K562 (cell line): Measurements from ENCODE around the gene DSPP. TPM values are rescaled to one million over a fixed set of nuclear protein-coding genes. Genes with fewer than 3 reads are reported as not detected.

ENCODE experiments used
- ATAC-seq: fragments of 200-7000 bp; cut with Tn5 transposase; 3 replicates; pipeline ENCODE4 v1.9.1; 2020; ENCODE audit warnings: moderate library complexity
- BruUV-seq: library from RNA; stranded (reverse); fragments of 400-500 nt; replicated peaks from 2 replicates; lab custom pipeline; 2021; lab: Mats Ljungman, UMichigan
- CTCF ChIA-PET: fragments of 300-600 bp; formaldehyde crosslinking; extraction: SDS; loops from one replicate; lab custom pipeline; 2021; ENCODE audit warnings: low intra/inter-chr PET ratio; lab: Yijun Ruan, JAX
- POLR2A ChIA-PET: fragments of 300-600, 350-650 bp; sonication (Branson Sonifier 250); formaldehyde crosslinking; extraction: SDS; loops from one replicate; lab custom pipeline; 2021; ENCODE audit warnings: antibody characterized with exemption, inconsistent platforms; lab: Yijun Ruan, JAX
- DNase-seq, 4 experiments: peaks; one replicate each; pipeline versions ENCODE4 v3.0.0 to v3.0.0-alpha.2; 2011 to 2018; ENCODE audit warnings: low spot score in 3 of 4, mixed read lengths in 3 of 4; ENCODE audit errors: extremely low read depth in 1 of 4
- FAIRE-seq: peaks from 2 replicates; lab custom pipeline; 2011; peaks lifted over from hg19 to GRCh38; lab: Jason Lieb, UNC
- H2AFZ ChIP-seq: 2 replicates; pipeline ENCODE4 v1.6.0; 2011; ENCODE audit warnings: low read depth, low read length, control low read depth, inconsistent platforms
- H3K27ac ChIP-seq: fragments of 200-600 bp; 3 replicates; pipeline ENCODE4 v1.8.0; 2011; ENCODE audit warnings: low read depth, mild to moderate bottlenecking, control low read depth, inconsistent platforms, low read length, moderate library complexity, mixed read lengths; ENCODE audit errors: extremely low read depth
- H3K27me3 ChIP-seq, 2 experiments: fragments of 300-600 bp in 1 of 2; 2 replicates in 1 of 2; 3 replicates in 1 of 2; pipeline versions ENCODE4 v1.6.0 to v1.8.0; 2011; ENCODE audit warnings: inconsistent platforms in 2 of 2, low read length in 2 of 2, mild to moderate bottlenecking in 1 of 2, mixed read lengths in 1 of 2, moderate library complexity in 1 of 2; ENCODE audit not compliant: control insufficient read depth in 2 of 2, insufficient read depth in 2 of 2
- H3K36me3 ChIP-seq: fragments of 300-600 bp; 3 replicates; pipeline ENCODE4 v1.8.0; 2011; ENCODE audit warnings: mild to moderate bottlenecking, low read length, inconsistent platforms; ENCODE audit not compliant: control insufficient read depth, insufficient read depth
- H3K4me1 ChIP-seq, 2 experiments: fragments of 200-600 bp in 1 of 2; replicated peaks in 1 of 2; 2 replicates in 1 of 2; 3 replicates in 1 of 2; pipeline versions ENCODE4 v1.5.1 to v1.8.0; 2011; ENCODE audit warnings: inconsistent platforms in 2 of 2, low read length in 2 of 2, mild to moderate bottlenecking in 1 of 2, mixed read lengths in 1 of 2, moderate library complexity in 1 of 2; ENCODE audit not compliant: control insufficient read depth in 2 of 2, insufficient read depth in 2 of 2
- H3K4me2 ChIP-seq: 2 replicates; pipeline ENCODE4 v1.6.1; 2011; ENCODE audit warnings: low read length, control low read depth, inconsistent platforms, mixed read lengths; ENCODE audit not compliant: insufficient read depth
- H3K4me3 ChIP-seq: fragments of 200-600 bp; sonication (generic), shearing (Covaris generic); 2 replicates; pipeline ENCODE4 v1.5.1; 2016; ENCODE audit warnings: control low read depth, inconsistent platforms
- H3K79me2 ChIP-seq: fragments of 200-600 bp; 3 replicates; pipeline ENCODE4 v1.8.0; 2011; ENCODE audit warnings: low read length, inconsistent platforms; ENCODE audit not compliant: control insufficient read depth, insufficient read depth
- H3K9ac ChIP-seq, 2 experiments: 2 replicates each; pipeline versions ENCODE4 v1.6.0 to v1.6.1; 2011; ENCODE audit warnings: low read depth in 2 of 2, low read length in 2 of 2, control low read depth in 1 of 2, inconsistent platforms in 1 of 2, mild to moderate bottlenecking in 1 of 2, mixed read lengths in 1 of 2; ENCODE audit not compliant: insufficient read depth in 1 of 2
- H3K9me1 ChIP-seq: one replicate; pipeline ENCODE4 v1.6.0; 2011; ENCODE audit warnings: inconsistent platforms, mild to moderate bottlenecking, low read length, moderate library complexity; ENCODE audit not compliant: control insufficient read depth, insufficient read depth
- H3K9me3 ChIP-seq: replicated peaks from 2 replicates; pipeline ENCODE4 v1.5.1; 2011; ENCODE audit warnings: low read depth, low read length, inconsistent platforms; ENCODE audit not compliant: control insufficient read depth, insufficient read depth
- H4K20me1 ChIP-seq: replicated peaks from 2 replicates; pipeline ENCODE4 v1.6.1; 2011; ENCODE audit warnings: low read length, inconsistent platforms, mixed read lengths; ENCODE audit not compliant: control insufficient read depth, insufficient read depth
- ATF7 ChIP-seq: fragments of 450-650 bp; IDR thresholded peaks from 2 replicates; pipeline ENCODE4 v1.7.1; 2014; ENCODE audit warnings: mild to moderate bottlenecking, moderate library complexity
- CTBP1 ChIP-seq: fragments of 450-650 bp; IDR thresholded peaks from 2 replicates; pipeline ENCODE4 v1.6.1; 2016; ENCODE audit warnings: borderline replicate concordance
- FOXO4 ChIP-seq: fragments of 450-650 bp; formaldehyde crosslinking; IDR thresholded peaks from 2 replicates; pipeline ENCODE4 v1.4.0; 2020; ENCODE audit warnings: mild to moderate bottlenecking, moderate library complexity
- HBP1 ChIP-seq: fragments of 450-650 bp; formaldehyde crosslinking; IDR thresholded peaks from 2 replicates; pipeline ENCODE4 v1.4.0; 2022; ENCODE audit warnings: missing genetic modification characterization
- IRF1 ChIP-seq: sonication (generic); formaldehyde crosslinking; IDR thresholded peaks from 2 replicates; pipeline ENCODE4 v1.8.0; 2022; ENCODE audit warnings: missing genetic modification reagents, mild to moderate bottlenecking, borderline replicate concordance
- KDM4B ChIP-seq, 2 experiments: fragments of 450-650 bp in 1 of 2; sonication (generic) in 1 of 2; IDR thresholded peaks; 2 replicates each; pipeline ENCODE4 v1.6.1; 2016 to 2017; ENCODE audit warnings: borderline replicate concordance in 2 of 2, antibody characterized with exemption in 1 of 2, low read depth in 1 of 2, mild to moderate bottlenecking in 1 of 2
- POU5F1 ChIP-seq: fragments of 150-350 bp; IDR thresholded peaks from 2 replicates; pipeline ENCODE4 v1.6.1; 2014; ENCODE audit warnings: borderline replicate concordance, low read length, low read depth, mild to moderate bottlenecking; ENCODE audit not compliant: partially characterized antibody
- RHOXF2B ChIP-seq: fragments of 250-450 bp; sonication (Bioruptor Pico); conservative IDR thresholded peaks from 2 replicates; pipeline ENCODE4 v1.5.1; 2021
- SNAPC5 ChIP-seq: fragments of 250-450 bp; sonication (Bioruptor Pico); IDR thresholded peaks from 2 replicates; pipeline ENCODE4 v1.8.0; 2021; ENCODE audit warnings: moderate library complexity, mild to moderate bottlenecking, inconsistent platforms
- ZBTB17 ChIP-seq: fragments of 450-650 bp; formaldehyde crosslinking; IDR thresholded peaks from 2 replicates; pipeline ENCODE4 v1.4.0; 2020; ENCODE audit warnings: mild to moderate bottlenecking
- ZBTB5 ChIP-seq: fragments of 450-650 bp; IDR thresholded peaks from 2 replicates; pipeline ENCODE4 v1.6.1; 2017; ENCODE audit warnings: antibody characterized with exemption
- ZNF280B ChIP-seq: fragments of 250-450 bp; sonication (Bioruptor Pico); IDR thresholded peaks from 2 replicates; pipeline ENCODE4 v1.5.1; 2021; ENCODE audit warnings: mild to moderate bottlenecking
- ZNF311 ChIP-seq: fragments of 250-450 bp; sonication (Bioruptor Pico); IDR thresholded peaks from 2 replicates; pipeline ENCODE4 v1.4.0; 2020; ENCODE audit warnings: mild to moderate bottlenecking, moderate library complexity
- ZNF395 ChIP-seq: fragments of 200-800 bp; sonication (Bioruptor generic); IDR thresholded peaks from 2 replicates; pipeline ENCODE4 v1.6.1; 2017; ENCODE audit warnings: missing genetic modification characterization, missing compliant biosample characterization
- WGBS: fragments of 100-300 bp; shearing (Covaris generic); methylation state at CpG from one replicate; pipeline ENCODE4 v1.1.6; 2016; ENCODE audit warnings: low coverage, mixed read lengths; ENCODE audit not compliant: insufficient coverage; ENCODE audit errors: missing lambda C conversion rate; 5-methylcytosine and 5-hydroxymethylcytosine counted together
- in situ Hi-C: fragments of 300-500 bp; cut with MboI; formaldehyde crosslinking; loops from 4 replicates; pipeline ENCODE4 v1.15.0; 2018; ENCODE audit warnings: inconsistent platforms, mixed read lengths
- intact Hi-C: fragments of 100-400 bp; cut with micrococcal nuclease; formaldehyde crosslinking; loops from 2 replicates; pipeline ENCODE4 v1.14.2; 2022
- polyA plus RNA-seq, 8 experiments: library from polyadenylated mRNA; depleted of rRNA in 4 of 8; stranded (reverse) in 5 of 8; unstranded in 3 of 8; fragments of >200 nt; fragmentation: Nextera tagmentation in 2 of 8; fragmentation: Illumina TruSeq in 1 of 8; extraction: Ambion mirVana in 2 of 8; extraction: Trizol in 1 of 8; gene quantifications; 2 replicates each; pipeline versions ENCODE4 v1.2.1 to v1.2.3, GENCODE V29; 2011 to 2014; ENCODE audit warnings: inconsistent platforms in 1 of 8, missing spikeins in 1 of 8
- total RNA-seq, 7 experiments: library from RNA; depleted of rRNA in 6 of 7; stranded (reverse); fragments of >200 nt in 6 of 7; fragmentation: Illumina TruSeq in 2 of 7; extraction: Trizol in 2 of 7; gene quantifications; 2 replicates each; pipeline versions ENCODE4 v1.2.1 to v1.2.3, GENCODE V29; 2011 to 2021; ENCODE audit warnings: low replicate concordance in 1 of 7

The DSPP gene
- total and polyA plus RNA-seq, 9 of the 15 experiments (the other 6 are each of a cell fraction or from before 2014, with no cell fraction given), result not detected

GRCh38 chr4:87567191-87567590 is 41.1 kb upstream of the DSPP start:
- no peaks in the 10 kb centered on the region for H3K79me2 ChIP-seq
- H3K4me1 ChIP-seq, result no peaks in the 10 kb centered on the region
- FAIRE-seq (no peak), DNase-seq (no peak), ATAC-seq (no peak)
- no peaks in the 10 kb centered on the region; a peak in 2 of 5 replicates for H3K27me3 ChIP-seq
- no peak overlapping the region for H3K4me3 ChIP-seq
- H2AFZ ChIP-seq, result no peak overlapping the region
- CTCF ChIA-PET, result no interaction called here
- H3K9ac ChIP-seq, result no peak overlapping the region
- no peak overlapping the region for H3K4me2 ChIP-seq
- in situ Hi-C loops, result no loop called here
- H3K9me1 ChIP-seq, result no peaks in the 10 kb centered on the region
- H4K20me1 ChIP-seq, result no peaks in the 10 kb centered on the region
- no peaks in the 10 kb centered on the region for H3K9me3 ChIP-seq
- H3K36me3 ChIP-seq, result no peaks in the 10 kb centered on the region
- no peak overlapping the region for H3K27ac ChIP-seq
- 0% methylated on average over 2 of the region's 2 CpGs for WGBS
- POLR2A ChIA-PET, result interaction anchor here (1.3 to 1.5 kb wide), 2 partner anchors 10 to 17 kb away, joined by 3 to 4 read pairs; no protein-coding TSS in a partner anchor
- intact Hi-C loops, result no loop called here
- BruUV-seq, result no TSS peak
- TF ChIP-seq IRF1 (no peak), ATF7 (no peak), KDM4B (IDR thresholded peaks at IDR 0.05; ENCODE audit: borderline replicate concordance in 2 of 2, low read depth in 1 of 2) (no peak), SNAPC5 (CRISPR knock-in tag) (no peak), ZBTB5 (no peak), POU5F1 (no peak), RHOXF2B (CRISPR knock-in tag) (no peak), ZNF395 (CRISPR knock-in tag) (no peak), HBP1 (CRISPR knock-in tag) (no peak), FOXO4 (CRISPR knock-in tag) (no peak), CTBP1 (no peak), ZNF280B (no peak), ZBTB17 (CRISPR knock-in tag) (no peak), ZNF311 (CRISPR knock-in tag) (no peak)
